Testis (tissue), 3 donors: Measurements from ENCODE around the gene TACC3. TPM values are rescaled to one million over a fixed set of nuclear protein-coding genes. Genes with fewer than 3 reads are reported as not detected.

Experiments
- DNase-seq: peaks from one replicate; pipeline ENCODE4 v3.0.0-alpha.2; 2019
- H3K27ac ChIP-seq, 2 donors: fragments of 200-600 bp; sonication (generic); one replicate each; pipeline ENCODE4 v1.5.1; 2019
- H3K27me3 ChIP-seq: fragments of 200-600 bp; sonication (generic); one replicate; pipeline ENCODE4 v1.5.1; 2019
- H3K36me3 ChIP-seq: fragments of 200-600 bp; sonication (generic); one replicate; pipeline ENCODE4 v1.5.1; 2017; ENCODE audit warnings: low read depth; ENCODE audit errors: missing control alignments
- H3K4me1 ChIP-seq: fragments of 200-600 bp; sonication (generic); one replicate; pipeline ENCODE4 v1.5.1; 2019
- H3K4me3 ChIP-seq, 2 donors: fragments of 200-600 bp; sonication (generic); one replicate each; pipeline ENCODE4 v1.5.1; 2017 to 2019
- H3K9me3 ChIP-seq: fragments of 200-600 bp; sonication (generic); one replicate; pipeline ENCODE4 v1.5.1; 2017
- CTCF ChIP-seq, 3 experiments: fragments of 450-650 bp in 2 of 3; fragments of 200-600 bp in 1 of 3; sonication (generic) in 1 of 3; IDR thresholded peaks; one replicate each; pipeline ENCODE4 v1.5.1; 2016 to 2019; ENCODE audit warnings: antibody characterized with exemption in 3 of 3, mild to moderate bottlenecking in 2 of 3, moderate library complexity in 1 of 3
- POLR2A ChIP-seq: fragments of 450-650 bp; IDR thresholded peaks from one replicate; pipeline ENCODE4 v1.6.1; 2017; ENCODE audit warnings: antibody characterized with exemption, mild to moderate bottlenecking, moderate library complexity
- WGBS, 2 donors: methylation state at CpG; one replicate each; pipeline ENCODE4 v1.1.5; 2018; 5-methylcytosine and 5-hydroxymethylcytosine counted together
- intact Hi-C: fragments of 100-400 bp; cut with DNase I; formaldehyde crosslinking; loops from one replicate; pipeline ENCODE4 v1.15.1; 2023; ENCODE audit warnings: low total_unique reads
- polyA plus RNA-seq: library from polyadenylated mRNA; stranded (reverse); fragments of 350-450 nt; fragmentation: Illumina TruSeq; extraction: RNeasy Lipid Tissue Mini Kit (QIAGEN cat#74804); gene quantifications from one replicate; pipeline ENCODE4 v1.2.3, GENCODE V29; 2014; ENCODE audit warnings: low read depth, low replicate concordance; ENCODE audit not compliant: insufficient read depth
- total RNA-seq, 2 donors: library from RNA; depleted of rRNA; stranded (reverse); fragments of >200 nt; gene quantifications; one replicate each; pipeline ENCODE4 v1.2.3, GENCODE V29; 2016

The TACC3 gene
- total and polyA plus RNA-seq, 3 donors from 2014 or later, result 82.9 to 158 (median 112) TPM

- Histone ChIP-seq H3K9me3 (no peaks in the 10 kb centered on the region), H3K36me3 (no peaks in the 10 kb centered on the region), H3K4me1 (no peaks in the 10 kb centered on the region), H3K27ac (no peak overlapping the region), H3K27me3 (no peaks in the 10 kb centered on the region), H3K4me3 (no peak overlapping the region)
- DNase-seq, result no peak
- TF ChIP-seq POLR2A, result no peak
- TF ChIP-seq CTCF (IDR thresholded peaks at IDR 0.05), result no peak
- WGBS, 2 donors, result 84 to 86% methylated on average over 19 to 28 of the region's 30 CpGs
- intact Hi-C loops, result no loop called here
Measured at GRCh38 chr4:1772853-1773538, 51.7 kb downstream of the TACC3 start.

GRCh38 chr4:1773754-1774153 lies 52.4 kb downstream of the TACC3 start:
- no peak for TF ChIP-seq POLR2A
- no peak for TF ChIP-seq CTCF (IDR thresholded peaks at IDR 0.05)
- no peak overlapping the region for H3K27ac ChIP-seq
- H3K9me3 ChIP-seq, result no peaks in the 10 kb centered on the region
- no peaks in the 10 kb centered on the region for H3K36me3 ChIP-seq
- intact Hi-C loops, result no loop called here
- no peak for DNase-seq
- H3K4me3 ChIP-seq, result no peak overlapping the region
- WGBS, 2 donors, result 92 to 100% methylated on average over 1 to 10 of the region's 10 CpGs
- H3K27me3 ChIP-seq, result no peaks in the 10 kb centered on the region
- no peaks in the 10 kb centered on the region for H3K4me1 ChIP-seq

- H3K4me1 ChIP-seq, result no peaks in the 10 kb centered on the region
- 78 to 81% methylated on average over 8 to 18 of the region's 23 CpGs for WGBS, 2 donors
- H3K27ac ChIP-seq, result no peak overlapping the region
- no peaks in the 10 kb centered on the region for H3K9me3 ChIP-seq
- no peak for DNase-seq
- H3K4me3 ChIP-seq, result no peak overlapping the region
- H3K27me3 ChIP-seq, result no peaks in the 10 kb centered on the region
- intact Hi-C loops, result no loop called here
- TF ChIP-seq POLR2A, result no peak
- no peak for TF ChIP-seq CTCF (IDR thresholded peaks at IDR 0.05)
- no peaks in the 10 kb centered on the region for H3K36me3 ChIP-seq
Measured at GRCh38 chr4:1775731-1776500, 54.6 kb downstream of the TACC3 start.

GRCh38 chr4:1776521-1777161 lies 55.3 kb downstream of the TACC3 start:
- WGBS, 2 donors, result 93 to 98% methylated on average over 11 to 24 of the region's 24 CpGs
- H3K27me3 ChIP-seq, result no peaks in the 10 kb centered on the region
- intact Hi-C loops, result no loop called here
- H3K4me3 ChIP-seq, result no peak overlapping the region
- no peak overlapping the region for H3K27ac ChIP-seq
- H3K36me3 ChIP-seq, result no peaks in the 10 kb centered on the region
- TF ChIP-seq CTCF (IDR thresholded peaks at IDR 0.05) (no peak), POLR2A (no peak)
- no peaks in the 10 kb centered on the region for H3K9me3 ChIP-seq
- no peak for DNase-seq
- no peaks in the 10 kb centered on the region for H3K4me1 ChIP-seq
